Prostate gland (tissue), 2 donors: ENCODE results near the gene TET2.

Source experiments
- POLR2A ChIP-seq: fragments of 450-650 bp; IDR thresholded peaks from one replicate; pipeline ENCODE4 v1.6.1; 2016; ENCODE audit warnings: antibody characterized with exemption, mild to moderate bottlenecking
- TF ChIP-seq, protein P1 (sequence below), 4 experiments: fragments of 200-600 bp in 2 of 4; fragments of 450-650 bp in 2 of 4; sonication (generic) in 2 of 4; IDR thresholded peaks; 1 replicate in 3 of 4; 2 replicates in 1 of 4; pipeline ENCODE4 v1.5.1; 2016 to 2019; ENCODE audit warnings: antibody characterized with exemption in 4 of 4, mild to moderate bottlenecking in 2 of 4, moderate library complexity in 2 of 4

GRCh38 chr4:105126311-105127169 lies 20.1 kb upstream of the TET2 start:
- TF ChIP-seq, protein P1, sequence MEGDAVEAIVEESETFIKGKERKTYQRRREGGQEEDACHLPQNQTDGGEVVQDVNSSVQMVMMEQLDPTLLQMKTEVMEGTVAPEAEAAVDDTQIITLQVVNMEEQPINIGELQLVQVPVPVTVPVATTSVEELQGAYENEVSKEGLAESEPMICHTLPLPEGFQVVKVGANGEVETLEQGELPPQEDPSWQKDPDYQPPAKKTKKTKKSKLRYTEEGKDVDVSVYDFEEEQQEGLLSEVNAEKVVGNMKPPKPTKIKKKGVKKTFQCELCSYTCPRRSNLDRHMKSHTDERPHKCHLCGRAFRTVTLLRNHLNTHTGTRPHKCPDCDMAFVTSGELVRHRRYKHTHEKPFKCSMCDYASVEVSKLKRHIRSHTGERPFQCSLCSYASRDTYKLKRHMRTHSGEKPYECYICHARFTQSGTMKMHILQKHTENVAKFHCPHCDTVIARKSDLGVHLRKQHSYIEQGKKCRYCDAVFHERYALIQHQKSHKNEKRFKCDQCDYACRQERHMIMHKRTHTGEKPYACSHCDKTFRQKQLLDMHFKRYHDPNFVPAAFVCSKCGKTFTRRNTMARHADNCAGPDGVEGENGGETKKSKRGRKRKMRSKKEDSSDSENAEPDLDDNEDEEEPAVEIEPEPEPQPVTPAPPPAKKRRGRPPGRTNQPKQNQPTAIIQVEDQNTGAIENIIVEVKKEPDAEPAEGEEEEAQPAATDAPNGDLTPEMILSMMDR (IDR thresholded peaks at IDR 0.05) = no peak
- TF ChIP-seq POLR2A = no peak
